ENCODE results near the gene CCDC102A.

The CCDC102A gene

DNA sequence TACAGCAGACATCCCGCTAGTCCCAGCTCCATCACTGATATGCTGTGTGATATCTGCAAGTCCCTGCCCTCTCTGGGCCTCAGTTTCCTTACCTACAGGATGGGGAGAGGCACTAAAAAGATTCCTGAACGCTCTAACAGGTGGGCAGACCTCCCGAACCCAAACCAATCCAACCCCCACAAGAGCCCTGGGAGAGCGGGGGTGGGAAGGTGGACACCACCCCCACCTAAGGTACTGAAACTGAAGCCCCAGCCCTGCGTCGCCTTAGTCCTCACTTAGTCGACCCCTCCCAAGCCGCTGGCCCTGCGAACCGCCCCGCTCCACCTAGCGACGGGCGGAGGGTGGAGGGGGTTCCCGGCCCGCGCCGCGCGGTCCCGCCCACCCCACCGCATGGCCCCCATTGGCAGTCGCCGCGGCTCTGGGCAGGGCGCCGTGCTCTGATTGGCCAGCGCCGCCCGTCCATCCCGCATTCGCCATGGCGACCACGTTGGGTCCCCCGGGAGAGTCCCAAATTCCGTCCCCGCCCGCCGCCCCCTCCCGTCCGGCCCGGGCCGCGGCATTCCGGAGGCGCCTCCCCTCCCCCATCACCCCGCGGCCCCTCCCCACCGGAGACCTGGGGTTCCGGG, 578 bp downstream of the CCDC102A start:
- peak; percentile 48 to 64 for DNase-seq

DNA sequence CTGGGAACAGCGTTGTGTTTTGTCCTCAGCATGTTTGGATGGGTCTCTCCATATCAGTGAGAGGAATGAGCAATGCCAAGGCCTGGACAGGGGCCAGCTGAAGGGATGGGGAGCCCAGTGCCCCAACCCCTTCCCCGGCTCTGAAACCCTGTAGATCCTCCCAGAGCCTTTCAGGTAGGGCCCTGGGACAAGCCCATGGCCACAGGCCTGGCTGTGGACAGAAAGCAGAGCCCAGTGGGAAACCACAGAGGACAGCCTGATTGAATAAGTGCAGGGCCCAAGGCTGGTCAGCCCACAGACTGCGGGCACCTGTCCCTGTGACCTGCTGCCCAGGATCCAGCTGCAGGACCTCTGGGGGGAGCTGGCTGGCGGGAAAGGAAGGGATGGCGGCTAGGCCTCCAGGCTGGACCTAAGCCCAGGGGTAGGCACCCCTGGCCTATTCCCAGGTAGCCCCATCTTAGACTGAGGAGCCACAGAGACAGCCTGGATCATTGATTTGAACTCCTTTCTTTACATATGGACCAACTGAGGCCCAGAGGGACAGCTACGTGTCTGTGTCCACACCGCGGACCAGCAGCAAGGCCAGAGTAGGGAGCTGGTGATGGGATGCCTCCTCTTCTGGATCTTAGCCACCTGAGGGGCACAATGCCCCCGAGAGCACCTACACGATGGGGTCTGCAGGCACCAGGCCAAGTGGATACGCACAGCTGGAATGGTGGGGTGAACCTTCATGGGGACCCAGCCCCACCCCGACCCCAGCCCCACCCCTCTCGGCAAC, 1.3 kb downstream of the CCDC102A start:
- DNase-seq = no peak

DNA sequence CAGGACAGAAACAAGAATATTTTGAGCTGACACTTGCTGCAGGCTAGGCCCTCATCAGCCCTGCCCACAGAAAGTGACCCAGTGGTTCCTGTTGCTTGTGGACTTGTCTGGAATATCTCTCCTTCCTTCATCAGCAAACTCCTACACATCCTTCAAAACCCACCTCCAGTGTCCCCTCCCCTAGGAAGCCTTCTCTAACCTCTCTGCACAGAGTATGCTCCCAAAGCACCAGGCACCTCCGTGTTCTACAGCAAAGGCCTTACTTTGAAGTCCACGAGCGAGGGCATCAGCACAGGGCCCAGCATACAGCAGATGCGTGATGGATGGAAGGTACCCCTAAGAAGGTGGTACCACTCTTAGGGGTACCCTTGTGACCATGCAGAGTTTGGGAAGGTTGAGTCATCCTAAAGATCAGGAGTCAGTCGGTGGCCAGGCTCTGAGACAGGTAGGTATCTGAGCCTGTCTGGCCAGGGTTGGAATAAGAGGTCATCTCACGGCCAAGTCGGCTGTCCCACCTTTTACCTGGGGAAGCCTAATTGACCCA, 2.0 kb downstream of the CCDC102A start:
- no peak for DNase-seq

DNA sequence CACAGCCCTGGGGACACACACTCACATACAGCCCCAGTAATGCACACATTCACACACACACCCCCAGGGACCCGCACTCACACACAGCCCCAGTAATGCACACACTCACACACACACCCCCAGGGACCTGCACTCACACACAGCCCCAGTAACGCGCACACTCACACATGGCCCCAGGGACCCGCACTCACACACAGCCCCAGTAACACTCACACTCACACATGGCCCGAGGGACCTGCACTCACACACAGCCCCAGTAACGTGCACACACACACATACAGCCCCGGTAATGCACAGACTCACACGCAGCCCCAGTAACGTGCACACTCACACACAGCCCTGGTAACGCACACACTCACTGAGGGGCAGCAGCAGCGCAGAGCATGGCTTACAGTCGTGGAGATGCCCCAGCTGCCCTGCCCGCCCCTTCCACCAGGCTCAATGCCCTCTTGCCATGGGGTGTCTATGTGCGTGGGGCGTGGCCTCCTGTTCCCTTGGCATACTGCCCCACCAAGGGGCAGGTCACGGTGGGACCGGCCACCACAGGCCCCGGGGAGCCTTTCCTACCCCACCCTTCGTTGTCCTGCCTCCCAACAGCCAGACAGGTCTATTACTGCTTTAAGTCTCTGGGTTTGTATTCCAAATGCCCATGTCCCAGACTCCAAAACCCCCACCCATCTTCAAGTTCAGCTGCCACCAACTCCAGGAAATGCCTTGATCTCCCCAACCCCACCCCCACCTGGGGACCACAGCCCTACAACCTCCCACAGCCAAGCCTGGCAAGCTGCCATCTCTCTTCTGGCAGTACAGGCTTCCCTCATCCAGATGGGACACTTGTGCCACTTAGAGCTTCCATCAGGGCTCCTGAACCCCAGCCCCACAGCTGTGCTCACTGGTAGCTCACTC, 2.7 kb downstream of the CCDC102A start:
- no peak for DNase-seq

DNA sequence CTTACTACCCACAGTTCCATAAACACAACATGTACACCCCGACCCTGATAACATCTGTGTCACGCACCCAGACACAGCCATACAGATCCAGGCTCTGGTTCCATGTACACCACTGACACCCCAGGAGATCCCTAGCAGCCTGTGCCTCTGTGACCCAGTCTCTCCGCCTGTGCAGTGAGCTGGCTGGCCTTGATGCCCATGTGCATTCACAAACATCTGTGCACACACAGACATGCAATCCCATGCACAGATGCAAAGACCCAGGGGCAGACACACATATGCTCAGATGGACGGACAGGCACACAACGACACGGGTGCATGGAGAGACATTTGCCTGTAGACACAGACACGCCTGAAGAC, 4.1 kb downstream of the CCDC102A start:
- DNase-seq = no peak

DNA sequence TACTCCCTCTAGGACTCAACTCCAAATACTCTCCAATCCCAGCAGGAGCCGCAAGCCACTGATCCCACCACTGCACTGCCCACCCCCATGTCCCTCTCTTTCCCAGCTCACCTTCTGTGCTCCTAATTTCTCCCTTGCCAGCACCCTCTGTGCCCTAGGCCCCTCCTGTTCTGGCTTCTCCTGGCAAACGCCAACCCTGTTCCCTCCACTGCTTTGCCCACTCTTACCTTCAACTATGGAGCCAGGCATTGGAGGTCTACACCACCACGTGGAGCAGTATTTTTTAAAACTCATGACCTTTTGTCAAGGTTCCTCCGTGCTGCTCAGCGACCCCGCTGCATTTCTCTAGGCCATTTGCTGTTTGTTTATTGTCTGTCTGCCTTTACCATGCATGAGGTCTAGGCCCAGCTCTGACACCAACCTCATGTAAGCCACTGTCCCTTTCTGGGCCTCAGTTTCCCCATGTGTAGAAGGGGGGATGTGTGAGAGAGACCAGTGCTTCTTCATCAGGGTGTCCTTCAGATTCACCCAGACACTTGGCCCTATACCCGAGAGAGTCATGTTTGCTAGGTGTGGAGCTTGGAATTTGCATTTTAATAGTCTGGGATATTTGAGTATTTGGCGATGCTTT, 4.6 kb downstream of the CCDC102A start:
- DNase-seq = no peak

DNA sequence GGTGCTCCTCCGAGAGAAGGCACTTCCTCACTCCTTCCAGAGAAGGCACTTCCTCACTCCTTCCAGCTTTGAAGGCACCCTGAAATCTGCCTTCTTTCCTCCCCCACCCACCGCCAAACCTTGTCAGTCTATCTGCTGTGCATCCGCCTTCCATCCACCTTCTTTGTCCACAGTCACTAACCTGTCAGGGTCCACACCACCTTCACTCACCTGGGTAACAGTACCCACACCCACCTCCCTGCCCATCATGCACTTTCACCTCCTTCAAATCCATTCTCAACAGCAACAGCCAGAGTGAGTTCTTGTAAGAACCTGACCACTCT, 5.2 kb downstream of the CCDC102A start:
- no peak for DNase-seq

DNA sequence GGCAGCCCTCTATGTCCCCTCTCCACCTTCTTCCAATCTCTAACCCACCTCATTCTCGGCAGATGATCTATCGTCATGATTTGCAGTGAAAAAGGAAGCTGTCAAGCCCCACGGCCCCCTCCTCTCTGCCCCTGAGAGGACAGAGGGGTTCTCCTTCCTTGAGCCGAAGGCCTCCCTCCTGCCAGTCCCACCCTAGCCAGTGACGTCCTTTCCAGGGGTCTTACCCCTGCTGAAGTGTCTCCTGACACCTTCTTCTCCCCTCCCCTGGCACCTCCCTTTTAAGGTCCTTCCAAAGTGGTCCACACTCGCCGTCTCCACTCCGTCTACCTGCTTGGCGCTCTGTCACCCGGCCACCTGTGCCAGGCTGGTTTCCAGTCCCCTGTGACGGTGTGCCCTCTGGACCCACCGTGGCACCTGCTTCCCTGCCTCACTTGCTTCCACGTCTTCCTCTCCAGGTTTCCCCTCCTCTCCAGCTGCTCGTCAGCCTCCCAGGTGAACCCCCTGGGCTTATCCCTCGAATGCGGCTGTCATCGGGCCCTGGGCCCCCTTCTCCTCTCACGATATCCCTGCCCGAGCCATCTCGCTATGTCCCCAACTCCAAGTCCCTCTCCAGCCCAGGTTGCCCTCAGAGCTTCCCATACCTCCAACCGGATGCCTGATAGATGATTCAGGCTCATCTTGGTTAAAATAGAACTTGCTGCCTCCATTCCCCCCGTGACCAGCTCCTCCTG, 5.7 kb downstream of the CCDC102A start:
- peak in 1 of 2 donors; percentile 13 for DNase-seq

DNA sequence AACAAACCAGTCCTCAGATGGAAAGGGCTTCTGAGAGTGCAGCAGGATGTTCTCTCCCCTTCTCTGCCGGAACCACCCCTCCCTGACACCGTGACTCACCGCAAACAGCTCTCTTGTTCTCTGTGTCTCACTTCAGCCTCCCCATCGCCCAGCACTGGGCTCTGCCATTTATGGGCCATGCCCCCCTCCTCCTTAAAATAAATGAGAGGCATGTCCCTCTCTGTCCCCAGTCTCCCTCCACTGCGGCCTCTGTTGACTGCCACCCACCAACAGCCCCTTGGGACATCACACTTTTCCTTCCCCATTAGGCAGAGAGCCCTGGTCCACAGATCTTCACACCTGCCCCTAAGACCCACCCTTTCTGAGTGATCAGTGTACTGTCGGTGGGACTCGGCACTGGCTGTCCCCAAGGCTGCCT, 6.3 kb downstream of the CCDC102A start:
- DNase-seq = no peak

DNA sequence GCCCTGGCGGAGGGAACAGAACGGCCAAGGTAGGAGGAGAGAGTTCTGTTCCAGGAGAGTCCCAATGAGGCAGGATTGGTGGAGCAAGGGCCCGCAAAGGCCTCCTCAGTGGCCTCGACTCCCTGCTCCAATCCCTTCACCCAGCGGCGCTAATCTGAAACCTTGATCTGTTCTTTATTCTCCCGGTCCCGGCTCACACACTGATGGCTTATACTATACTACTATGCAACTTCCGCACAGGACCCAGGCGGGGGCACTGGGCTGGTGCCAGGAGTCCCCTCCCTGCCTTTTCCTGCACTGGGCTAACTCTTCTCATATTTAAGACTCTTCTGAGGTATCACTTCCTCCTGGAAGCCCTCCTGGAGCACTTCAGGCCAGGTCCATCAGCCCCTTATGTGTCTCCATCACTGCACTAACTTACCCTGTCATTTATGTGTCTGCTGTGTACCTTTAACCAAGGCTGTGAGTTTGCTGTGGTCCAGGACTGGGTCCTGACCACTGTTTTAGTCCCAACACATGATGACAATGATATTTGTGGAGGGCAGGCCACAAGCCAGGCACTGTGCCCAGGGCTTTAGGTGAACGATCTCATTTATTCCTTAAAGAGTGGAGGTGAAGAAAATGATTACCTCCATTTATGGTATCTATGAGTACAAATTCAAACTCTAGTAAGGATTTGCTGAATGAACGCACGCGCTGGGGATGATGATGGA, 6.8 kb downstream of the CCDC102A start:
- no peak for DNase-seq

DNA sequence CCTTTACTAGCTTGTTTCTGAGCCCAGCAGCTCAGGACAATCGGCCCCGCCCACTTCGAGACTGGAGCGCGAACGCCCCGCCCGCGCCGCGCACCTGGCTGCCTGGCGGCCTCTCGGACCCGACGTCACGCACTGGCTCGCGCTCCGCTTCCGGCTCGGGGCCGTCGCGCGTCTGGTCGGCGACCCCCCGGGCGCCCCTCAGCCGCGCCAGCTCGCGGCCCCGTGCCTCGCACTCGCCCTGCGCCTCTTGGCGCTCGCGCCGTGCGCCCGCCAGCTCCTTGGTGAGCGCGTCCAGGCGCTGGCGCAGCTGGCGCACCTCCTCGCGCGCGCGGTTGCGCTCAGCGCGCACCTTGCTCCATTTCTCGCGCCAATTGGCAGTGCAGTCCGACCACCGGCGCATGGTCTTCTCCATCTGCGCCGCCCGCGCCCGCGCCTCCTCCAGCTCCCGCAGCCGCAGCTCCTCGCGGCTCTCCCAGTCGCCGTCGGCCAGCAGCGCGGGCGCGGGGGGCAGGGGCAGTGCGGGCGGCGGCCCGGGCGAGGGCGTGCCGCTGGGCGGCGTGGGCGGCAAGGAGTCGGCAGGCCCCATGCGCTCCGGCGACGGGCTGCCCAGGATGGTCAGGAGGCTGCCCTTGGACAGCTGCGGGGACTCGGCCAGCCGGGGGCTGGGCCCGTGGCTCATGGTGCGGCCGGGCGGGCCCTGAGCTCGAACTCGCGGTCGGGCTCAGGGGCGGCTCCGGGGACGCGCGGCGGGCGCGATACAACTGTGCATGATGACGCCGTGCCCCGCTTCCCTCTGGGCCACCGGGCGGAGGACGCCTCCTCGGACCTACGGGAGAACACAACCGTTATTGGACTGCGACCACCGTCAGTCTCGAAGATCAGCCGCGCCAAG, 7.6 kb downstream of the CCDC102A start:
- no peak for DNase-seq

DNA sequence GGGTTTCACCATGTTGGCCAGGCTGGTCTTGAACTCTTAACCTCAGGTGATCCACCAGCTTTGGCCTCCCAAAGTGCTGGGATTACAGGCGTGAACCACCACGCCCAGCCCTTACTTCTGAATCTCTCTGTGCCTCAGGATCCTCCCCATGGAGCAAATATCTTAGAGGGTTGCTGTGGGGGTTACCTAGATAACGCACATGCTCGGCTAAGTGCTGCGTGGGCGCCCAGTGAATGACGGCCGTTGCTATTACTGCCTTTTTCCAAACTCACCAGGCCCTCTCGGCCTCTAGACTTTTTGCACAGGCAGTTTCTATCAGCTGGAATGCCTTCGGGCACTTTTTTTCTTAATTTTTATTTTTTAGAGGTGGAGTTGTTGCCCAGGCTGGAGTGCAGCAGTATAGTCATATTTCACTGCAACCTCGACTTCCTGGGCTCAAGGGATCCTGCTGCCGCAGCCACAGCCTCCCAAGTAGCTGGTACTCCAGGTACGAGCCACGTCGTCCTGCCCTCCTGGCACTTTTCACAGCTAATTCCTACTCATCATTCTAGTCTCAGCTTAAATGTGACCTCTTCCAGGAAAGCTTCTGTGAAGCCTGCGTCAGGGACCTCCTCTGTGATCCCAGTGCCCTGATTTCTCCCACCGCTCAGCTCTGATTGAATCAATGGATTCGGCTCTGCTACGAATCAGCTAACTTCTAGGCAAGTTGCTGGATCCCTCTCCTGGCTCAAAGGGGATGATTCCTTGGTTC, 8.6 kb downstream of the CCDC102A start:
- DNase-seq = no peak

DNA sequence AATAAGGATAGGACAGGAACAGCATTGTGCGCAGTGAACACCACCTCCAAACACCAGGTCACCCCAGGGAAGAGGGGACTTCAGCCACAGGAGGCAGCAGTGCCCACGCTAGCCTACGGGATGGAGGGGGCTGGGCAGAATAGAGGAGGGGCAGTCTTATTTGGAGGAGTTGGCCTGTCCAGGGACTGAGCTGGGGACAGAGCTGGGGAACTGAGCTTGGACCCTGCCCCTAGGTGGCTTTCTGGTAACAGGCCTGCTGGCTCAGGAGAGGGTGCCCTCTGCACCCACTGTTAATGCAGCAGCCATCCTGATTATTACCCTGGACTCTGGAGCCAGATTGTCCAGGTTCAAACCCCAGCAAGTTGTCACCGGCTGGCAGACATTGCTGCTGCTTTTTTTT, 9.3 kb downstream of the CCDC102A start:
- no peak for DNase-seq

DNA sequence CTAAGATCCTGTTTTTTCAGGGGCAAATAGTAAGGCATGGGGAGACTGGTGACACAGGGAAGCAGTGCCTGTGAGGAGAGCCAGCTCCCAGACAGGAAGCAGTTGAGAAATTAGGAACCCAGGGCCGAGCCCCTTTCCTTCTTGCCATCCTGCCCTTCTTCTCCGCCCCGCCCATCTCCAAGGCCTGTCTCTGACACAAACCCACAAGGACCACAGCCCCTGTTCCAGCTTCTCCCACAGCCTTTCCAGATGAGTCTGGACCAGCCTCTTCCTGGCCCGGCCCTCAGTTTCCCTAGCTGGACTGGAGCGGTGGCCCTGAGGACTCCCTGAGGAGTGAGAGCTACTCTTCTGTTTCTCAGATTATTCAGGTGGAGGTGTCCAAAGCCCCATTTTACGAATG, 9.9 kb downstream of the CCDC102A start:
- no peak for DNase-seq

DNA sequence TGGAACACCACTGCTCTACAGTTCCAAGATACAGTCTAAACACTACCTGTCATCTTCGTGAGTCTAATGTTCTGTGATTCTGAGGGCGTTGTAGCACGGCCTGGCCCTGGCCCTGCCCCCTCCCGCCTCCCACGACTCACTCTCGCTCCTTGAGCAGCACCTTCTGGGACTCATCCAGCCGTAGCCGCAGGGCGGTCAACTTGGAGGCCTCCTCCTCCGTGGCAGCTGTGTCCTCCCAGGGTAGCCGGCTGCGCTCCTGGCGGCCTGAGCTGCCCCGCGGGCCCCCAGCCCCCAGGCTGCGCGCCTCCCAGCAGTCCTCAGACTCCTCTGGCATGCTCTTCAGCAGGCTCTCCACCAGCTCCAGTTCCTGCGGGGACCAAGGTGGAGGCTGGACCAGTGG, 10.6 kb downstream of the CCDC102A start:
- DNase-seq = no peak

DNA sequence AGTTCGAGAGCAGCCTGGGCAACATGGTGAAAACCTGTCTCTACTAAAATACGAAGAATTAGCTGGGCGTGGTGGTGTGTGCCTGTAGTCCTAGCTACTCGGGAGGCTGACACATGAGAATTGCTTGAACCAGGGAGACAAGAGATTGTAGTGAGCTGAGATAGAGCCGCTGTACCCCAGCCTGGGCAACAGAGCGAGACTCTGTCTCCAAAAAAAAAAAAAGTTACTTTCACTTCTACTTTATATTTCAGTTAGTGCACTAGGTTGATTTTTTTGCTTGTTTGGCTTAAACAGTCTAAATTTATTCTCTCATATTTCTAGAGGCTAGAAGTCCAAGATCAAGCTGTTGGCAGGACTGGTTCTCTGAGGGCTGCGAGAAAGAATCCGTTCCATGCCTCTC, 13.4 kb downstream of the CCDC102A start:
- DNase-seq = no peak

DNA sequence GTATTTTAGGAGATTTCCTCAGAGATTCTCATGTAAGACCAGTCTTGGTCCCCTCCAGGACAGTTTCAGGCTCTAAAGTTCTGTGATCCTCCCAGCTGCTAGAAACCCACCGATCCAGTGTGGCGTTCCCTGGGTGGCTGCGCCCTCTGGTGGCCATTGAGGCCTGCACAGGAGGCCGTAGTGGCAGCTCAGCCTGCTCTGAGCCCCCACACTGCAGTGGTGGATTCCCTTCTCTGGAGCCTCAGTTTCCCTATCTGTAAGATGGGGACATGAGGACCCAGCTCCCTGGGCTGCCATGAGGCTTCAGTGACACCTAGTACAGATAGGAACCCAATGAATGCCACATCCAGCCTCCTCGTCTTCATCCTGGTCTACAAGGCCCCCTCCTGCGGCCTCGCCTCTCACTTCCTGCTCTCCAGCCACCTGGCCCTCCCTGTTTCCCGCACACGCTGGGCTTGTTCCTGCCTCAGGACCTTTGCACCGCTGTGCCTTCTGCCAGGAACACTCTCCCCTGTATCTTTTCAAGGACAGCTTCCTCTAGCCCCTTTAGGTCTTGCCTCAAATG, 16.5 kb downstream of the CCDC102A start:
- DNase-seq = peak; percentile 32 to 88

DNA sequence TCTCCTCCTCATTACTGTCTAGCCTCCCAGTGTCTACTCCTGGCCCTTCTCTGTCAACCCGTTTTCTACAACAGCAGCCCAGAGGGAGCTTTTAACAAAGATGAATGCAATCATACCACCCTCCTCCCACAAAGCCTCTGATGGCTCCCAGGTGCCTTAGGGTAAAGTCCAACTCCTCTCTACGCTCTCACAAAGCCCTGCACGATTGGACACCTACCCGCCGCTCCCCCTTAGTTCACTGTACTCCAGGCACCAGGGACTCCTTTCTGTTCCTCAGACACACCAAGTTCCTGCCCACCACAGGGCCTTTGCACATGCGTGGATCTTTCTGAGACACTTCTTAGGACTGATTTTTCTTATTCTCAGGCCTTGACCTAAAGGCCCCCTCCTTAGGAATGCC, 17.4 kb downstream of the CCDC102A start:
- no peak for DNase-seq

DNA sequence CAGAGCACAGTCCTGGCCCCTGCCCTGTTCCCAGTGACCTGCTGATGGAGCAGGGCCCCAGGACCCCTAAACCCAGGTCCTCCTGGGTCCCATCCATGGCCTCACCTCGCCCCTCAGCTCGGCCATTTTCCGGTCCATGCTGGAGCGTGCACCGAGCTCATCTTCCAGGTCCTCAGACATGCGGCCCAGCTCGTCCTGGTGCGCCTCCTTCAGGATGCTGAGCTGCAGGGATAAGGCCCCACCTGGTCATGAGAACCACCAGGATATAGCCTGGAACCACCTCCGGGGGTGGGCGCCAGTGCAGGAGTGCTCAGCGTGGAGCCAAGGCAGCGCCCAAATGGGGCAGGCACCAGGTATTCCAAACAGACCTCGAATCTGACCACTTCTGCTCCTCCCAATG, 17.9 kb downstream of the CCDC102A start:
- no peak for DNase-seq
